HG03520 (cell line): ENCODE results near the gene ANO7.

ENCODE experiments used
- ATAC-seq: cut with Tn5 transposase; IDR thresholded peaks from one replicate; pipeline ENCODE4 v1.9.1; 2021; ENCODE audit warnings: mild to moderate bottlenecking, moderate library complexity; ENCODE audit not compliant: unreplicated experiment

ANO7 gene

GRCh38 chr2:241242306-241242705 lies 53.8 kb downstream of the ANO7 start:
- ATAC-seq: no peak

- no peak for ATAC-seq
Measured at GRCh38 chr2:241244368-241244767, 55.9 kb downstream of the ANO7 start.

DNA sequence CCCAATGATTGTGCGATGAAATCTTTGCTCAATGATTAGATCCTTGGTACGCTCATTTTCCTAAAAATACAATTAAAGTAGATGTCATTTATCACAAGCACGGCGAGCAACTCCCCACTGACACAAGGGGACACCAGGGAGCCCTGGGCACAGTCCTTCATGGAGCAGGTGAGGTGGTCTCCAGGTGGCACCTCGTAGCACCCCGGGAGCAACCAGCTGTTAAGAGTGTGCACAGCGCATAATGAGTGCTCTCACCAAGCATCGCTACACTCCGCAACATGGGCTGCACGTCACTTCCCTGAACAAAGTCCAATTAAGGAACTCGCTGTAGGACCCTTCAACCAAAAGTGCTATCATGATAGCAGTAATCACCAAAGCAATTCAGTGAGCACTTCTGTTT lies 59.8 kb downstream of the ANO7 start:
- ATAC-seq: no peak

- ATAC-seq: no peak
Measured at GRCh38 chr2:241248897-241249296, 60.4 kb downstream of the ANO7 start.

DNA sequence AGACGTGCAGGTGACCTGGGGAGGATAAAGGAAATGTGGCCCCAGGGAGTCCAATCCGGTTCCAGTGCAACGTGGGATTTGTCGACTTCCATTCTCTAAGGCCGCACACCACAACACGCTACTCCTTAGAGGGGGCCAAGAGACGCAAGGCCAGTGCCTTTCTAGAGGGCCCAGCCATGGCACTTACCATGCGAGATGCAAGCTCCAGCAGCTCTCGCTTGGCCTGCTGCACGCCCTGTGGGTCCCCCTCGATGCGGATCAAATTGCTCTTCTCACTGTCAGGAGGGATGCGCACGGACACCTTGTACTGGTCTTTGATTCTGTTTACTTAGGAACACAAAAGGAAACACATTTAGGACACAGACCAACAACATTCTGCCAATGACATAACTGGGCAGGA lies 61.2 kb downstream of the ANO7 start:
- no peak for ATAC-seq

GRCh38 chr2:241252778-241253475 lies 64.5 kb downstream of the ANO7 start:
- ATAC-seq: no peak

GRCh38 chr2:241254904-241255351 lies 66.5 kb downstream of the ANO7 start:
- no peak for ATAC-seq

GRCh38 chr2:241255542-241256167 lies 67.2 kb downstream of the ANO7 start:
- ATAC-seq: no peak

GRCh38 chr2:241256168-241256545 lies 67.7 kb downstream of the ANO7 start:
- ATAC-seq: no peak

DNA sequence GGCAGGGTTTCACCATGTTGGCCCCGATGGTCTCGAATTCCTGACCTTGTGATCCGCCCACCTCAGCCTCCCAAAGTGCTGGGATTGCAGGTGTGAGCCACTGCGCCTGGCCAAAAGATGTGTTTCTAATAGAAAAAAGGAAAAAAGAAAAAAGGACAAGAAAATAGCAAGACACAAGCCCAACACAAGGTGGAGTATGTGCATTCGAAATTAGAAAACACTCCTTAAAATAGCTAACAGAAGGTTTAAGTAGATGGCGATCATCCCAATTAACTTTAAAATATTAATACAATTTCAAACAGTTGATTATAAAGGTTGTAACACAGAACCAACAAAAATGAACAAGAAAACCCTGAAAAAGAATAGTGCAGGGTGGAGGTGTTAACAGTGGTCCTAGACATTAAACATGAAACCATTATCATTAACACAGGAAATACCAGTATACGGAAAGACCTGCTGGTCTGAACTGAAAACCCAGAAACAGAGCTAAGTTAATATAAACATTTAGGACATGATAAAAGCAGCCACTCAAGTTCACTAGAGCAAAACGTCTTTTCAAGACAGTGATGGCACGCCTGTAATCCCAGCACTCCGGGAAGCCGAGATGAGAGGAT lies 69.0 kb downstream of the ANO7 start:
- no peak for ATAC-seq

DNA sequence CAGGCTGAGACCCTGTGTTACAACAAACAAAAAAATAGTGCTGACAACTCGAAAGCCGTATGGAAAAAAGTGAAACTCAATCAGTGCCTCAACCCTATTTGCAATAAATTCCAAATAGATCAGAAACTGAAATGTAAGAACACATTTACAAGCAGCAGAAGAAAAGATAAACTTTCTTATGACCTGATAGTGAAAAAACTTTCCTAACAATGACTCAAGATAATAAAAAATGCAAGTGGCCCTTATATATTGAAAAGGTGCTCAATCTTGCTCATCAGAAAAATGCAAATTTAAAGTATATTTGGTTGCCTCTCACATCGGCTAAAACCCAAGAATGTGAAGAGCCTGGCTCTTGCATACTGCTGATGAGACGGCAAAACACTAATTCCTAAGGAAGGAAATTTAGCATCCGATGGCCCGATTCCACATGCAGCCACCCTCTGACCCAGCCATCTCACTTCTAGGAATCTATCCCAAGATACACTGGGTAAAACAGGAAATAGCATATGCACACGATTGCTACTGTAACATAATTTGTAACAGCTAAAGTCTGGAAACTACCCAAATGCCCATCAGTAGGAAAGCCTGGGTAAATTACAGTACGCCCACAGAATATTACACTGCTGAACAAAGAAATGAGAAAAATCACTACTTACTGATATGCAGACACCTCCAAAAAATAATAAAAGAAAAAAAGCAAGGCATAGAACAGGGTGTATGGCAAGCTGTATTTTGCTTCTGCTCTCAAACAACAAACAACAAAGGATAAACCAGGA lies 70.2 kb downstream of the ANO7 start:
- no peak for ATAC-seq

GRCh38 chr2:241260911-241261310 lies 72.4 kb downstream of the ANO7 start:
- no peak for ATAC-seq

DNA sequence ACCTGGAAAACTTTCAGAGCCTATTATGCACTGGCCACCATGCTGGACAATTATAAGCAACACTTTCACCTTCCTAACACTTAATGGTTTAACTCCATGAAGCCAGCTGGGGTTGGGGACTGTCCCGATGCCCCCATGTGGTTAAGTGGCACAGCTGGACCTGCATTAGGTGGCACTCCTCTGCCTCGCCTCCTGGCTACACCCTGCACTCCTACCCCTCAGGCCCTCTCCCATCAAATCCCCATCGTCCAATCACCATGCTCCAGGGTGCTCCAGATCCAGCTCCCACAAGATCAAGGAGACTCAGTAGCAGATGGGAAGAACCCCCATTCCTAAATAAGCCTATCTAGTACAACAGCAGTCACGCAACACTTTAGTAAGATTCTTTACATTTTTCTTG lies 73.2 kb downstream of the ANO7 start:
- ATAC-seq: no peak

DNA sequence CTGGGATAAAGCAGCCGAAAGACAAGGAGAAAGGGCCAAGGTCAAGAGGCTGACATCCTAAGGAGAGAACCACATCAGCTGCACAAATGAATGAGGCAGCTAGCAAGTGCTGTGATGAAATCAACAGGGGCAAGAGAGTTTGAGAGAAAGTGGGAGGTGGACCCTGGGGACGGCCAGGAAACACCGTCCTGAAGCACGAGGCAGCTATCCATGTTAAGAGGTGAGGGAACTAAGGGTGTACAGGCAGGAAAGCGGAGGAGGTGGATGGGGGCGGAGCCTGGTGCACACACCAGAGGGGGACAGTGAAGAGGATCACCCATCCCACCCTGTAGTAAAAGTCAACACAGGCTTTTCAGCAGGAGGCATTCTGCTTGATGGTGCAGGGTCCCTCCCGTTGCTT lies 74.6 kb downstream of the ANO7 start:
- no peak for ATAC-seq

- no peak for ATAC-seq
Measured at GRCh38 chr2:241265506-241265905, 77.0 kb downstream of the ANO7 start.

GRCh38 chr2:241267249-241268067 lies 79.0 kb downstream of the ANO7 start:
- no peak for ATAC-seq

- ATAC-seq: no peak
Measured at GRCh38 chr2:241268306-241268705, 79.8 kb downstream of the ANO7 start.

GRCh38 chr2:241268716-241269445 lies 80.4 kb downstream of the ANO7 start:
- ATAC-seq: no peak

GRCh38 chr2:241269707-241270520 lies 81.4 kb downstream of the ANO7 start:
- ATAC-seq: no peak
